Keratinocyte (primary cell): ENCODE results near the gene TRAPPC10.

Source experiments
- EZH2 ChIP-seq: IDR thresholded peaks from one replicate; pipeline ENCODE4 v1.6.1; 2012; ENCODE audit warnings: inconsistent platforms, mild to moderate bottlenecking, low read length, moderate library complexity
- TF ChIP-seq, protein P1 (sequence below), 3 experiments: IDR thresholded peaks in 1 of 3; conservative IDR thresholded peaks in 1 of 3; optimal IDR thresholded peaks in 1 of 3; 2 replicates in 2 of 3; 3 replicates in 1 of 3; pipeline versions ENCODE3 to v1.5.1; 2011; ENCODE audit warnings: low read length in 3 of 3, mild to moderate bottlenecking in 3 of 3, moderate library complexity in 2 of 3, control low read depth in 1 of 3, inconsistent platforms in 1 of 3; ENCODE audit not compliant: insufficient read depth in 2 of 3; ENCODE audit errors: extremely low read depth in 1 of 3

DNA sequence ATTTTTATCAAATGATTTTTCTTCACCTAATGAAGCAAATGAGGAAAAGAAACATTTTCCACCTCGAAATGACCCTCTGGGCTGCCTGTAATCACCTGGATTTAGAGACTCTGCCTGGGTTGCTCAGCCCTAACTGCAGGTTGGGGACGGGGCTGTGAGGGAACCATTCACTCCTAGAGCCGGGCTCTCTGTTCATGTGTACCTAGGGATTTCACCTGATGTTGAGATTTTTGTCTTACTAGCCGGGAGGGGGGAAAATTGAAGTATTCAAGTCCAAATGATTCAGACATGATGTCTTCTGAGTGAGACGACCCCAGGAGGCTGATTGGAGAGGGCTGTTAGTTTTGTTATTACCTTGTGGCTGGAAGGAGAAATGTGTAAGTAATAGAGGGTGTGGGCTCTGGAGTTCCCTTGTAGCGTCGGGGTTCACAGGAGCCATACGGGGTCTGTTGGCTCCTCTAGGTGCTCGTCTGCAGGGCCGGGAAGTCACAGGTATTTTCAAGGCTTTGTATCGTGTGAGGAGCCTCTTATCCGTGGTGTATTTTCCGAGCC, 52.8 kb downstream of the TRAPPC10 start:
- TF ChIP-seq EZH2 = no peak
- TF ChIP-seq, protein P1, sequence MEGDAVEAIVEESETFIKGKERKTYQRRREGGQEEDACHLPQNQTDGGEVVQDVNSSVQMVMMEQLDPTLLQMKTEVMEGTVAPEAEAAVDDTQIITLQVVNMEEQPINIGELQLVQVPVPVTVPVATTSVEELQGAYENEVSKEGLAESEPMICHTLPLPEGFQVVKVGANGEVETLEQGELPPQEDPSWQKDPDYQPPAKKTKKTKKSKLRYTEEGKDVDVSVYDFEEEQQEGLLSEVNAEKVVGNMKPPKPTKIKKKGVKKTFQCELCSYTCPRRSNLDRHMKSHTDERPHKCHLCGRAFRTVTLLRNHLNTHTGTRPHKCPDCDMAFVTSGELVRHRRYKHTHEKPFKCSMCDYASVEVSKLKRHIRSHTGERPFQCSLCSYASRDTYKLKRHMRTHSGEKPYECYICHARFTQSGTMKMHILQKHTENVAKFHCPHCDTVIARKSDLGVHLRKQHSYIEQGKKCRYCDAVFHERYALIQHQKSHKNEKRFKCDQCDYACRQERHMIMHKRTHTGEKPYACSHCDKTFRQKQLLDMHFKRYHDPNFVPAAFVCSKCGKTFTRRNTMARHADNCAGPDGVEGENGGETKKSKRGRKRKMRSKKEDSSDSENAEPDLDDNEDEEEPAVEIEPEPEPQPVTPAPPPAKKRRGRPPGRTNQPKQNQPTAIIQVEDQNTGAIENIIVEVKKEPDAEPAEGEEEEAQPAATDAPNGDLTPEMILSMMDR (optimal IDR thresholded peaks at IDR 0.05 in 1 of 3, IDR thresholded peaks at IDR 0.05 in 1 of 3, conservative IDR thresholded peaks at IDR 0.05 in 1 of 3; ENCODE audit: extremely low read depth in 1 of 3, insufficient read depth in 2 of 3, low read length in 3 of 3) = no peak
